ENCODE results near the gene STRIP2. TPM values are rescaled to one million over a fixed set of nuclear protein-coding genes. Genes with fewer than 3 reads are reported as not detected.
A peak's percentile ranks its signal among the peaks of the same experiment; 100 is the strongest.

Gene STRIP2
- total and polyA plus RNA-seq, 9 of the 15 experiments (the other 6 are each of a cell fraction or from before 2014, with no cell fraction given) = 10.1 to 81.8 (median 42.3) TPM

DNA sequence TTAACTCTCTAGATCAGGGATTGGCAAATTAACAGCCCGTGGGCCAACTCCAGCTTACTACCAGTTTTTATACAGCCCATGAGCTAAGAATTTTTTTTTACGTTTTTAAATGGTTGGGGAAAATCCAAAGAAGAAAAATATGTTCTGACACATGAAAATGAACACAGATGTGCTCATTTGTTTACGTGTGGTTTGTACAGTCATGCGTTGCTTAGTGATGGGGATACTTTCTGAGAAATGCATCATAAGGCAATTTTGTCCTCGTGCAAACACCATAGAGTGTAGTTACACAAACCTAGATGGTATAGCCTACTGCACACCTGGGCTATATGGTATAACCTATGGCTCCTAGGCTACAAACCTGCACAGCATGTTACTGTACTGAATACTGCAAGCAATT lies 59.8 kb downstream of the STRIP2 start:
- Histone ChIP-seq H3K9me3 (replicated peaks; ENCODE audit: control insufficient read depth, insufficient read depth, low read depth, low read length) (no peaks in the 10 kb centered on the region), H3K36me3 (ENCODE audit: control insufficient read depth, insufficient read depth, low read length) (peaks cover 12% of the 10 kb centered on the region; the same call in 2 of the 3 replicates), H4K20me1 (replicated peaks; ENCODE audit: control insufficient read depth, insufficient read depth, low read length) (no peaks in the 10 kb centered on the region), H3K27ac (ENCODE audit: extremely low read depth, low read depth, low read length) (no peak overlapping the region), H3K9ac (ENCODE audit: insufficient read depth in 1 of 2, low read depth in 2 of 2, low read length in 2 of 2) (no peak overlapping the region), H3K9me1 (ENCODE audit: control insufficient read depth, insufficient read depth, low read length) (no peaks in the 10 kb centered on the region), H2AFZ (ENCODE audit: low read depth, low read length) (no peak overlapping the region), H3K4me2 (ENCODE audit: insufficient read depth, low read length) (no peak overlapping the region), H3K27me3 (ENCODE audit: control insufficient read depth in 2 of 2, insufficient read depth in 2 of 2, low read length in 2 of 2) (no peaks in the 10 kb centered on the region), H3K79me2 (ENCODE audit: control insufficient read depth, insufficient read depth, low read length) (no peaks in the 10 kb centered on the region), H3K4me1 (replicated peaks in 1 of 2; ENCODE audit: control insufficient read depth in 2 of 2, insufficient read depth in 2 of 2, low read length in 2 of 2) (no peaks in the 10 kb centered on the region; a peak in 1 of 5 replicates), H3K4me3 (no peak overlapping the region)
- intact Hi-C loops (cut with micrococcal nuclease) = loop anchor here (5.0 to 10.0 kb wide), 3 partner anchors 118 to 521 kb away; partner anchors contain the start of gene NRF1
- TF ChIP-seq STAT5A (IDR thresholded peaks at IDR 0.05; ENCODE audit: borderline replicate concordance, low read length) = 0 out of 2 replicates have a peak, but pooled peaks have one; percentile 11
- peak; percentile 32; the same call in 1 of the 2 replicates for TF ChIP-seq RFX1 (IDR thresholded peaks at IDR 0.05)
- TF ChIP-seq CEBPG (CRISPR knock-in tag; IDR thresholded peaks at IDR 0.05) = no peak; the same call in 1 of the 2 replicates
- peak in 1 of 2 experiments; percentile 46; a peak in 1 of 4 replicates for TF ChIP-seq CEBPG (tag; conservative IDR thresholded peaks at IDR 0.05 in 1 of 2, IDR thresholded peaks at IDR 0.05 in 1 of 2)
- 0 out of 2 replicates have a peak, but pooled peaks have one; percentile 13 for TF ChIP-seq FOSL1 (tag; conservative IDR thresholded peaks at IDR 0.05)
- TF ChIP-seq ZNF436 (CRISPR knock-in tag; IDR thresholded peaks at IDR 0.05) = no peak
- TF ChIP-seq, protein P1, sequence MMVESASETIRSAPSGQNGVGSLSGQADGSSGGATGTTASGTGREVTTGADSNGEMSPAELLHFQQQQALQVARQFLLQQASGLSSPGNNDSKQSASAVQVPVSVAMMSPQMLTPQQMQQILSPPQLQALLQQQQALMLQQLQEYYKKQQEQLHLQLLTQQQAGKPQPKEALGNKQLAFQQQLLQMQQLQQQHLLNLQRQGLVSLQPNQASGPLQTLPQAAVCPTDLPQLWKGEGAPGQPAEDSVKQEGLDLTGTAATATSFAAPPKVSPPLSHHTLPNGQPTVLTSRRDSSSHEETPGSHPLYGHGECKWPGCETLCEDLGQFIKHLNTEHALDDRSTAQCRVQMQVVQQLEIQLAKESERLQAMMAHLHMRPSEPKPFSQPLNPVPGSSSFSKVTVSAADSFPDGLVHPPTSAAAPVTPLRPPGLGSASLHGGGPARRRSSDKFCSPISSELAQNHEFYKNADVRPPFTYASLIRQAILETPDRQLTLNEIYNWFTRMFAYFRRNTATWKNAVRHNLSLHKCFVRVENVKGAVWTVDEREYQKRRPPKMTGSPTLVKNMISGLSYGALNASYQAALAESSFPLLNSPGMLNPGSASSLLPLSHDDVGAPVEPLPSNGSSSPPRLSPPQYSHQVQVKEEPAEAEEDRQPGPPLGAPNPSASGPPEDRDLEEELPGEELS (CRISPR knock-in tag; IDR thresholded peaks at IDR 0.05; ENCODE audit: borderline replicate concordance) = 0 out of 2 replicates have a peak, but pooled peaks have one; percentile 31
- no peak for TF ChIP-seq SOX6 (IDR thresholded peaks at IDR 0.05)
- in situ Hi-C loops (cut with MboI) = no loop called here
- no TSS peak for BruUV-seq (replicated peaks)
- POLR2A ChIA-PET = interaction anchor here (0.6 to 1.5 kb wide), 4 partner anchors 9 to 267 kb away, joined by 3 to 7 read pairs (median 3); no protein-coding TSS in a partner anchor
- ATAC-seq (no peak), DNase-seq (ENCODE audit: extremely low read depth in 1 of 4, low spot score in 3 of 4) (no peak), FAIRE-seq (no peak)
- CTCF ChIA-PET (ENCODE audit: low intra/inter-chr PET ratio) = no interaction called here
- 51% methylated on average over 5 of the region's 5 CpGs for WGBS (ENCODE audit: insufficient coverage, low coverage, missing lambda C conversion rate)

Measured in K562 (cell line).